ENCODE results near the gene YWHAG.
"Not testable (repeated sequence)": the region's sequence is repeated elsewhere in the genome, so short reads cannot be mapped to it uniquely, and the experiment has no call there.

The YWHAG gene

DNA sequence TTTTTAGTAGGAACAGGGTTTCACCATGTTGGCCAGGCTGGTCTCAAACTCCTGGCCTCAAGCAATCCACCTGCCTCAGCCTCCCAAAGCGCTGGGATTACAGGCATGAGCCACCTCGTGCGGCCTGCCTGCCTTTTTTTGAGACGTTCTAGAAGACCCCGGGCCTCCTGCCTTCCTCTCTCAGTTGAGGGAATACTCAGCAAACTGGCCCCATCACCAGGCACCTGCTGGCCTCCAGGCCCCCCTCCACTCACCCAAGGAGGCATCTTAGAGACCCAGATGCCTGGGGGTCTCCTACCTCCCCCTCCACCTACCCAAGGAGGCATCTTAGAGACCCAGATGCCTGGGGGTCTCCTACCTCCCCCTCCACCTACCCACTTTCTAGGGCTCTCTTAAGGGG, 65.9 kb downstream of the YWHAG start:
- not testable (repeated sequence) for DNase-seq

GRCh38 chr7:76292213-76292573, 66.6 kb downstream of the YWHAG start:
- DNase-seq, result no peak

DNA sequence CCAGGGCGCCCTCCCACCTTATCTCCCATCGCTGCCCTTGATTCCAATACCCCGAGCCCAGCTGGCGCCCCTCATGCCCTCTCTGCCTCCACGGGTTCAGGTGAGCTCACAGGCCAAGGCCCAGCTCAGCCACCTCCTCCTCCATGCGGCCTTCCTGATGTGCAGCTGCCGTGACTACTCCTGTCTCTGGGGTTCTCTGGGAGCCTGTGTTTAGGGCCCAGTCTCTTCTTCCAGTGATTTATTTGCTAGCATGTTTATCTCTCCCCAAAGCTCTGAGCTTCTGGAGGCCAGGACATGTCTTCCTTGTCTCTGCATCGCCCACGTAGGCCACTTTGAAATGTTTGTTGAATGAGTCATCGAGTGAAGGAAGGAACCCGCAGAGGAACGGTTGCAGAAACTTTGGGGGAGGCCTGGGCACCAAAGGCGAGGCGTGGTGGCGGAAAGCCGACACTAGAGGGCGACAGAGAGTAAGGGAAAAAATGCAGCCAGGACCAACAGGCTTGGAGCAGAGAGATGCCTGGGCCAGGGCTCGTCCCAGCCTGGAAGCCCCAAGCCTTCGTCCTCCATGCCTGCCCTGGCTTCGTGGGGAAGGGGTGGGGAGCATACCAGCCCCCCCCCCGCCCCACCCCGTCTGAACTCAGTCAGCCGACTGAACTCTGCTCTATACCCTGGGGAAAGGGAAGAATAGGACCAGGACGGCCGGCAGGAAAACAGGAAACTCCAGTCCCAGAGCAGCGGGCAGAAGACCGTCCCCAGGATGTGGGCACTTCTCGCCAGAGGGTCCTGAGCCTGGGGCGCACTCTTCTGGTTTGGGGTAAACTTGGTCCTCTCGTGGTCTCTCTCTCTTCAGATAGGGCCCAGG, 67.2 kb downstream of the YWHAG start:
- peak; percentile 79 to 90 (median 84) for DNase-seq

GRCh38 chr7:76290847-76291350, 67.9 kb downstream of the YWHAG start:
- not testable (repeated sequence) for DNase-seq

DNA sequence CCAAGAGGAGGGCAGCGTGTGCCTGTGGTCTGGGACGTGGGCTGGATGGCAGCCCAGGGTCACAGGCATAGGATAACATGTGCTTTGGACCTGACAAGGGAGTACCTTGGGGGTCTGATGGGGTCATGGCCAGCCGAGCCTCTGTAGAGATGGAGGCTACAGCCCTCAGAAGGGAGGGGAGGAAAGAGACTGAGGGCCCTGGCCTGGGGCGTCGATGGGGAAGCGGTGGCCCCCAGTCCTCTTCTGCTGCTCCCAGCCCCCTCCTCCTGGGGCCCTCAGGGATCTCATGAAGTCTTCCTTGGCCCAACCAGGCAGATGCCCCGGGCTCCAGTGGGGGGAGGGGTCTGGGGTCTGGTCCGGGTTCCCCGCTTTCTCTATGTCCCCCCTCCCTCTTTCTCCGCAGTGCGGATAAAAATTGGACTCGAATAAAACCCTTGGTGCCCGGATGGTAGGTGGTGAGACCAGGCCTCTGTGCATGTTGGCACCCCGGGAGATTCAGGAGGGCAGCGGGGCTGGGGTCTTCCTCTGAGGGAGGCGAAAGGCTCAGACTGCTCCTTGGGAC, 71.9 kb downstream of the YWHAG start:
- DNase-seq, result no peak

- no peak for DNase-seq
These were observed 73.0 kb downstream of the YWHAG start for GRCh38 chr7:76285604-76286374.

- no peak for DNase-seq
These were observed 75.3 kb downstream of the YWHAG start for GRCh38 chr7:76283254-76284159.

GRCh38 chr7:76282344-76283253, 76.2 kb downstream of the YWHAG start:
- no peak for DNase-seq

GRCh38 chr7:76281706-76282343, 77.0 kb downstream of the YWHAG start:
- peak in 1 of 3 experiments; percentile 51 for DNase-seq

DNA sequence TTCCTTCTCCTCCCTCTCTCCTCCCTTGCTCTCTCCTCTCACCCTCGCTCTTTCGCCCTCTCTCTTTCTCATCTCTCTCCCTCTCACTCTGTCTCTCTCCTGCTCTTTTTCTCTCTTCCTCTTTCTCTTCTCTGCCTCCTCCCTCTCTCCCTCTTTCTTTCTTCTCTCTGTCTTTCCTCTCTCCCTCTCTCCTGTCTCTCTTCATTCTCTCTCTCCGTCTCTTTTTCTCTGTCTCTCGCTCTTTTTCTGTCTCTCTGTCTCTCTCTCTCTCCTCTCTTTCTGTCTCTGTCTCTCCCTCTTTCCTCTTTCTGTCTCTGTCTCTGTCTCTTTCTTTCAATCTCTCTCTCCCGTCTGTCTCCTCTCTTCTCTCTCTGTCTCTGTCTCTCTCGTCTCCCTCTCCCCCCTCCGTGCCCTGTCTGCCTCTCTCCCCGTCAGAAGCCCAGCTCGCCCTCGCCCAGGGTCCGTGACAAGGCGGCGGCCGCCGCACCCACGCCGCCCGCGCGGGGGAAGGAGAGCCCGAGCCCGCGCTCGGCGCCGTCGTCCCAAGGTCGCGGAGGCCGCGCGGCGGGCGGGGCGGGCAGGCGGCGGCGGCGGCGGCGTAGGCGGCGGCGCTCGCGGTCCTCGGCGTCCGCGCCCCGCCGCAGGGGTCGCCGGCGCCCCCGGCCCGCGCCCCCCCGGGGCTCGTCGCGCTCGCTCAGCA, 77.6 kb downstream of the YWHAG start:
- DNase-seq, result peak in 2 of 3 experiments; percentile 34 to 51

- DNase-seq, result no peak
These were observed 78.4 kb downstream of the YWHAG start for GRCh38 chr7:76280408-76280807.

DNA sequence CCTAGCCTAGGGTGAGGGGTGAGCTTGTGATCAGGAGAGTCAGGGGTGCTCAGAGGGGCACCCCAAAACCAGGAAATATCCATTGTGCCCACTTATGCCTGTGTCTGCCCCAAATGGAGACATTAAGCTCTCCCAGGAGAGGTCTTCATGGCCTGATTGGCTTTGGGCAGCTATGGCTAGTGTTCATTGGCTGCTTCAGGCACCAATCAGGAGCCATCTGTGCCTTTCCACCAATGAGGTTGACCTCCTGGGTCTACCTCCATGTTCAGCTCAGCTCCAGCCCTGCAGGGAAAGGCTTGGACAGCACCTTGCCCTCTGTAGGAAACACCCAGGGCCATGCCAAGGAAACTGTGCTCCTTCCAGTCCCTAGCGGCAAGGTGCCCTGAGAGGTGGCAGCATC, 80.3 kb downstream of the YWHAG start:
- no peak for DNase-seq

Data from NCI-H1417 (cell line).